ENCODE results near the gene PBX3.

- TF ChIP-seq CTCF (IDR thresholded peaks at IDR 0.05), result no peak
- no peak for TF ChIP-seq POLR2A (IDR thresholded peaks at IDR 0.05)
- no peak for TF ChIP-seq EP300 (IDR thresholded peaks at IDR 0.05)
Observed at GRCh38 chr9:125805057-125805456, 57.9 kb downstream of the PBX3 start.

All from suprapubic skin (tissue), 3 donors.